NT2/D1 (cell line): ENCODE measurements around the gene SLC9A7.

Experiments
- SUZ12 ChIP-seq: IDR thresholded peaks from 2 replicates; pipeline ENCODE4 v1.6.1; 2011; ENCODE audit not compliant: insufficient read length, insufficient read depth; ENCODE audit errors: extremely low read depth
- YY1 ChIP-seq: IDR thresholded peaks from 2 replicates; pipeline ENCODE4 v1.6.1; 2011; ENCODE audit not compliant: insufficient read length, insufficient read depth
- ZNF274 ChIP-seq: IDR thresholded peaks from 2 replicates; pipeline ENCODE4 v1.6.1; 2011; ENCODE audit warnings: mild to moderate bottlenecking, low read depth, low read length

- no peak for TF ChIP-seq YY1
- no peak for TF ChIP-seq ZNF274
- TF ChIP-seq SUZ12, result no peak
Measured at GRCh38 chrX:46595084-46595483, 163.8 kb downstream of the SLC9A7 start.
